Measurements from ENCODE around the gene CLPTM1. TPM values are rescaled to one million over a fixed set of nuclear protein-coding genes. Genes with fewer than 3 reads are reported as not detected.

CLPTM1 gene, protein sequence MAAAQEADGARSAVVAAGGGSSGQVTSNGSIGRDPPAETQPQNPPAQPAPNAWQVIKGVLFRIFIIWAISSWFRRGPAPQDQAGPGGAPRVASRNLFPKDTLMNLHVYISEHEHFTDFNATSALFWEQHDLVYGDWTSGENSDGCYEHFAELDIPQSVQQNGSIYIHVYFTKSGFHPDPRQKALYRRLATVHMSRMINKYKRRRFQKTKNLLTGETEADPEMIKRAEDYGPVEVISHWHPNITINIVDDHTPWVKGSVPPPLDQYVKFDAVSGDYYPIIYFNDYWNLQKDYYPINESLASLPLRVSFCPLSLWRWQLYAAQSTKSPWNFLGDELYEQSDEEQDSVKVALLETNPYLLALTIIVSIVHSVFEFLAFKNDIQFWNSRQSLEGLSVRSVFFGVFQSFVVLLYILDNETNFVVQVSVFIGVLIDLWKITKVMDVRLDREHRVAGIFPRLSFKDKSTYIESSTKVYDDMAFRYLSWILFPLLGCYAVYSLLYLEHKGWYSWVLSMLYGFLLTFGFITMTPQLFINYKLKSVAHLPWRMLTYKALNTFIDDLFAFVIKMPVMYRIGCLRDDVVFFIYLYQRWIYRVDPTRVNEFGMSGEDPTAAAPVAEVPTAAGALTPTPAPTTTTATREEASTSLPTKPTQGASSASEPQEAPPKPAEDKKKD
- total RNA-seq (100 to 1,000 TPM in 8 of 9 donors, 10 to 100 TPM in 1; 67.8 to 293 (median 254) TPM), polyA plus RNA-seq (100 to 1,000 TPM; 220 to 306 (median 233) TPM)
- long read RNA-seq, donor 1, transcript CLPTM1-201 (14 exons, 2,604 nt), result major isoform, 44 of 77 reads
- long read RNA-seq, donor 1, partial matches to known transcripts, result 32 of 77 reads
- long read RNA-seq, donor 1, other reads (novel, unspliced or antisense), result 0 of 77 reads
- long read RNA-seq, donor 2, transcript CLPTM1-201 (14 exons, 2,604 nt), result major isoform, 39 of 123 reads
- long read RNA-seq, donor 2, partial matches to known transcripts, result 82 of 123 reads
- long read RNA-seq, donor 2, other reads (novel, unspliced or antisense), result 0 of 123 reads
- long read RNA-seq, donor 3, transcript CLPTM1-201 (14 exons, 2,604 nt), result major isoform, 44 of 86 reads
- long read RNA-seq, donor 3, partial matches to known transcripts, result 42 of 86 reads
- long read RNA-seq, donor 3, other reads (novel, unspliced or antisense), result 0 of 86 reads
- long read RNA-seq, donor 4, transcript CLPTM1-201 (14 exons, 2,604 nt), result major isoform, 53 of 72 reads
- long read RNA-seq, donor 4, partial matches to known transcripts, result 14 of 72 reads
- long read RNA-seq, donor 4, other reads (novel, unspliced or antisense), result 5 of 72 reads
- long read RNA-seq, donor 5, transcript CLPTM1-201 (14 exons, 2,604 nt), result major isoform, 1,133 of 1,204 reads
- long read RNA-seq, donor 5, partial matches to known transcripts, result 35 of 1,204 reads
- long read RNA-seq, donor 5, other reads (novel, unspliced or antisense), result 32 of 1,204 reads
- long read RNA-seq, donor 6, transcript CLPTM1-201 (14 exons, 2,604 nt), result major isoform, 9 of 24 reads
- long read RNA-seq, donor 6, partial matches to known transcripts, result 15 of 24 reads
- long read RNA-seq, donor 6, other reads (novel, unspliced or antisense), result 0 of 24 reads
- long read RNA-seq, donor 7, transcript CLPTM1-201 (14 exons, 2,604 nt), result major isoform, 19 of 41 reads
- long read RNA-seq, donor 7, partial matches to known transcripts, result 21 of 41 reads
- long read RNA-seq, donor 7, other reads (novel, unspliced or antisense), result 0 of 41 reads
- long read RNA-seq, donor 8, transcript CLPTM1-201 (14 exons, 2,604 nt), result major isoform, 93 of 178 reads
- long read RNA-seq, donor 8, partial matches to known transcripts, result 85 of 178 reads
- long read RNA-seq, donor 8, other reads (novel, unspliced or antisense), result 0 of 178 reads
- long read RNA-seq, donor 9, transcript CLPTM1-201 (14 exons, 2,604 nt), result major isoform, 25 of 76 reads
- long read RNA-seq, donor 9, partial matches to known transcripts, result 51 of 76 reads
- long read RNA-seq, donor 9, other reads (novel, unspliced or antisense), result 0 of 76 reads
- long read RNA-seq, donor 10, transcript CLPTM1-201 (14 exons, 2,604 nt), result major isoform, 41 of 133 reads
- long read RNA-seq, donor 10, partial matches to known transcripts, result 92 of 133 reads
- long read RNA-seq, donor 10, other reads (novel, unspliced or antisense), result 0 of 133 reads

DNA sequence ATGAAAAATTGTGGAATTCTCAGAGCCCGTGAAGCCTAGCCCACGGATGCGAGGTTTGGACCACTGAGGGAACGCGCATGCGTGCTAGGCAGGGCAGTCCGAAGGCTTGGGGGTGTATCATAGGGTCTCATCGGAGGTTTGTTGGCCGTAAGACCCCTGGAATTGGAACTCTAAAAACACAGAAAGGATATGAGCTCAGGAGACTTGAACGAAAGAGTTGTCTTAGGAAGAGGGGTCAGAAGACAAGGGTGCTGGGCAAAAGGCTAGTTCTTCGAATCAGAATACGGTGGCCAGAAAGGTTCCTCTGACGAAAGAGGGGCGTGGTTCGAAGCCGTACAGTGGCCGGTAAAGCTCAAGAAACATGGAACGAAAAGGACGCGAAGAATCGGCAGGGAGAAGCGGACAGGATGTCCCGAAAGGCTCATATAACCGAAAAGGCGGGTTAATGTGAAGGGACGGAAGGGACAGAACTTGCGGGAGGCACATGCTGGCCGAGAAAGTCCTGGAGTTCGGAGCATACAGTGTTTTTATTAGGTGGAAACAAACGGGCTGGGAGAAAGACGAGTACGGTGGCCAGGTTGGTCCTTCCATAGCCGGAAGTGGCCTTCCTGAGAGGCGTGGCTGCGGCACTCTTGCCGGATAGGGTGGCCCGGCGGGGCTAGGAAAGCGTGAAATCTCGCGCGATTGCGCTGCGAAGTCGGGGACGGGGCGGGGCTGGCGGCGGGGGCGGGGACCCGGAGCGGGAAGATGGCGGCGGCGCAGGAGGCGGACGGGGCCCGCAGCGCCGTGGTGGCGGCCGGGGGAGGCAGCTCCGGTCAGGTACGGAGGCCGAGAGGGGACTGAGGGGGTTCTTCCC is at the start of gene CLPTM1:
TSS of gene CLPTM1 (plus strand) at position 732 of the 856 bp plus-strand sequence. CDS start at position 748, 16 bp downstream.
- peak within 1 kb of the TSS; percentile 76 to 94 (median 86) for H3K27ac ChIP-seq
- H3K4me1 ChIP-seq (replicated peaks in 1 of 2), result peaks cover 27 to 68% of the 10 kb centered on the region in 2 donors
- DNase-seq, result peak; percentile 97 to 98 (median 98)
- H3K4me3 ChIP-seq, result peak within 1 kb of the TSS; percentile 75 to 96 (median 86)
- H3K36me3 ChIP-seq (replicated peaks in 1 of 2), result no peaks in the 10 kb centered on the region
- H3K27me3 ChIP-seq, result no peaks in the 10 kb centered on the region
- 0 to 1% (median 0%) methylated on average over 32 to 65 of the region's 65 CpGs for WGBS, 4 donors
- intact Hi-C loops (cut with DNase I), result loop anchor here in 1 of 2 donors (5.0 kb wide), 1 partner anchor 53 kb away; no protein-coding TSS in a partner anchor
- TF ChIP-seq POLR2A (IDR thresholded peaks at IDR 0.05) (peak; percentile 16 to 69), CTCF (IDR thresholded peaks at IDR 0.05) (peak in 3 of 6 experiments; percentile 27 to 33 (median 30))
- no peaks in the 10 kb centered on the region for H3K9me3 ChIP-seq (replicated peaks in 1 of 3)

DNA sequence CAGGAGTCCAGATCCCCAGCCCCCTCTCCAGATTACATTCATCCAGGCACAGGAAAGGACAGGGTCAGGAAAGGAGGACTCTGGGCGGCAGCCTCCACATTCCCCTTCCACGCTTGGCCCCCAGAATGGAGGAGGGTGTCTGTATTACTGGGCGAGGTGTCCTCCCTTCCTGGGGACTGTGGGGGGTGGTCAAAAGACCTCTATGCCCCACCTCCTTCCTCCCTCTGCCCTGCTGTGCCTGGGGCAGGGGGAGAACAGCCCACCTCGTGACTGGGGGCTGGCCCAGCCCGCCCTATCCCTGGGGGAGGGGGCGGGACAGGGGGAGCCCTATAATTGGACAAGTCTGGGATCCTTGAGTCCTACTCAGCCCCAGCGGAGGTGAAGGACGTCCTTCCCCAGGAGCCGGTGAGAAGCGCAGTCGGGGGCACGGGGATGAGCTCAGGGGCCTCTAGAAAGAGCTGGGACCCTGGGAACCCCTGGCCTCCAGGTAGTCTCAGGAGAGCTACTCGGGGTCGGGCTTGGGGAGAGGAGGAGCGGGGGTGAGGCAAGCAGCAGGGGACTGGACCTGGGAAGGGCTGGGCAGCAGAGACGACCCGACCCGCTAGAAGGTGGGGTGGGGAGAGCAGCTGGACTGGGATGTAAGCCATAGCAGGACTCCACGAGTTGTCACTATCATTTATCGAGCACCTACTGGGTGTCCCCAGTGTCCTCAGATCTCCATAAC is 49.6 kb upstream of the CLPTM1 start, which contains the start of gene APOE:
TSS of gene APOE (plus strand) at position 360 of the 724 bp plus-strand sequence. CDS start 829 bp downstream, outside the sequence.
- TF ChIP-seq POLR2A (IDR thresholded peaks at IDR 0.05), result peak; percentile 71 to 90
- TF ChIP-seq CTCF (IDR thresholded peaks at IDR 0.05), result no peak
- Histone ChIP-seq H3K27ac (peak within 1 kb of the TSS; percentile 64 to 84 (median 82)), H3K4me3 (peak within 1 kb of the TSS in 3 of 4 donors; percentile 49 to 65 (median 61))

More for the DNA sequence above, 49.6 kb upstream of the CLPTM1 start, which contains the start of gene APOE:
- Histone ChIP-seq H3K36me3 (replicated peaks in 1 of 2) (peaks cover 0 to 38% of the 10 kb centered on the region in 2 donors), H3K9me3 (replicated peaks in 1 of 3) (no peaks in the 10 kb centered on the region), H3K27me3 (no peaks in the 10 kb centered on the region), H3K4me1 (replicated peaks in 1 of 2) (peaks cover 25 to 43% of the 10 kb centered on the region in 2 donors)
- intact Hi-C loops (cut with DNase I), result loop anchor here (2.0 to 10.0 kb wide), 2 partner anchors 45 to 159 kb away; no protein-coding TSS in a partner anchor
- DNase-seq, result peak; percentile 77 to 91 (median 86)
- WGBS, 4 donors, result 0 to 6% (median 2%) methylated on average over 6 to 20 of the region's 20 CpGs

Data from adrenal gland (tissue), 19 donors.